GM10266 (cell line): ENCODE data around the gene ANXA3.

Experiments
- DNase-seq: peaks from one replicate; pipeline ENCODE4 v3.0.0; 2012; ENCODE audit errors: extremely low spot score
- CTCF ChIP-seq: IDR thresholded peaks from 2 replicates; pipeline ENCODE4 v1.5.1; 2012; ENCODE audit warnings: mild to moderate bottlenecking, low read depth; ENCODE audit not compliant: control insufficient read depth, insufficient read depth; ENCODE audit errors: missing control alignments

ANXA3 gene

GRCh38 chr4:78566834-78567499 lies 15.4 kb downstream of the ANXA3 start:
- TF ChIP-seq CTCF, result no peak
- DNase-seq, result no peak

- DNase-seq, result no peak
- TF ChIP-seq CTCF, result no peak
Measured at GRCh38 chr4:78567500-78568060, 16.0 kb downstream of the ANXA3 start.

- no peak for DNase-seq
- no peak for TF ChIP-seq CTCF
Measured at GRCh38 chr4:78568640-78569305, 17.2 kb downstream of the ANXA3 start.

- no peak for TF ChIP-seq CTCF
- DNase-seq, result no peak
Measured at GRCh38 chr4:78569306-78569821, 17.8 kb downstream of the ANXA3 start.

GRCh38 chr4:78570117-78570516 lies 18.5 kb downstream of the ANXA3 start:
- no peak for DNase-seq
- no peak for TF ChIP-seq CTCF

GRCh38 chr4:78571804-78572203 lies 20.2 kb downstream of the ANXA3 start:
- no peak for DNase-seq
- no peak for TF ChIP-seq CTCF

- DNase-seq, result no peak
- TF ChIP-seq CTCF, result no peak
Measured at GRCh38 chr4:78578674-78579425, 27.3 kb downstream of the ANXA3 start.
